Retina (tissue), 1 donor: ENCODE measurements around the gene MYO1D.

Experiments used
- DNase-seq: peaks from one replicate; pipeline ENCODE4 v3.0.0-alpha.2; 2016

The MYO1D gene

DNA sequence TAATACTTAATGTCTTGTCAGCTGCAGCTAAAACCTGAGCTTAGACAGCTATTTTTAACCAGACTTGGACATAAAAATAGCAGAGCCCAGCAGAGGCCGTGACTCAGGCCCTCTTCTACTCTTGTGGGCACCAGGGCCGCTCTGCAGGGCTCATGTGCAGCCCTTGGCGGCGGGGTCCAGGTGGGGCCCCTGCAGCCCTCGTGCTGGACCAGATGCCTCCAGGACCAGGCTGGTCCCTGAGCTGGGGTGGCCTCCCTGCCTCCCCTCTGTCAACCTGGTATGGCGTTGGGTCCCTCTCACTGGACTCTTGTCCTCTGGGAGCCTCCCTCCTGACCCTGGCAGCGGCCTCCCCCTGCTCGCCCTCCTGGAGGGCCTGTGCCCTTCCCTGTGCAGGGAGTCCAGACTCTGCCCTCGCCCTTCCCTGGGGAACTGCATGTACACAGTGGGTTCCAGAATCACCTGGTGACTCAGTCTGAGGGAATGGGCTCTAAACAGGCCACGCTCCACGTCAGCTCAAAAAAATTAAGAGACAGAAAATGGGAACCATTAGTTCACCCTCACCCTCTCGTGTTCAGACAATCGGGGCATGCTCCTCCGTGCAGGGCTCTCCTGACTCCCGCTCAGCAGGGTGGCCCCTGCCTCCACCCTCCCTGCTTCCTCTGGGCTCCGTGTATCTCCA is 380.4 kb downstream of the MYO1D start:
- no peak for DNase-seq

DNA sequence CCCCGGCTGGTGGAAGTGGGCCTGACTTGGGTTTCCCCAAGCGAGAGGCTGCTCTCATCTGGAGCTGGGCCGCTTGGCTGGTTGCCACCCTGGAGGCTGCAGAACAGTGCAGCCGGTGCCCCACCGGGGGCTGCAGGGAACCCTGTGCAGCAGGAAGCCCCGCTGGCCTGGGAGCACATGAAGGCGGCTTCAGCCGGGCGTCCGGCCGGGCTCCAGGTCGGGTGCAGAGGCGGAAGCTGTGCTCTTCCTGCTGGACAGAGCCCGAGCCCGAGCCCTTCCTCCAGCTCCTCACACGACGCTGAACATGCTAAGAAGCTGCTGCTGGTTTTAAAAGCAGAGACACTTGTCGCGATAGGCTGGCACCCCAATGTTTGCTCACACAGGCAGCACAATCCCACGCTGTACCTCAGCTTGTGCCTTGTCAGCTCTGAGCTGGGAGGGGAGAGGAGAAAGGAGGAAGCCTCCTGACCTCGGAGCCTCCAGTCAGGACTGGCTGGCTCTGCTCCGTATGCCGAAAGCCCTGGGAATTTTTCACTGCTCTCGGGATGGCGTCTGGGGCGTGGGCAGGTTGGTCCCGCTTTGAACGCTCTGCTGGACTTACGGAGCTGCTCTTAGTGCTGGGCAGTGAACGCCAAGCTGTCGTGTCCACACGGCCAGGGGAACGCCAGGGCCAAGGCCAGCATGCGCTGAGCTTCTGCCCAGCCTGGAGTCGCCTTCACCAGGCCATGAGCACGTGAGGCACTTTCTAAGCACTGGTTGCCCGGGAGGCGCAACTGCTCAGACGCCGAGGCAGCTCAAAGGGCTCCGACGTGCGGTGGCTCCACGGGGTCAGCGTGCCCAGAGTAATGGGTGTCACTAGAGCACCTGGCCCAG is 381.3 kb downstream of the MYO1D start:
- DNase-seq = no peak

DNA sequence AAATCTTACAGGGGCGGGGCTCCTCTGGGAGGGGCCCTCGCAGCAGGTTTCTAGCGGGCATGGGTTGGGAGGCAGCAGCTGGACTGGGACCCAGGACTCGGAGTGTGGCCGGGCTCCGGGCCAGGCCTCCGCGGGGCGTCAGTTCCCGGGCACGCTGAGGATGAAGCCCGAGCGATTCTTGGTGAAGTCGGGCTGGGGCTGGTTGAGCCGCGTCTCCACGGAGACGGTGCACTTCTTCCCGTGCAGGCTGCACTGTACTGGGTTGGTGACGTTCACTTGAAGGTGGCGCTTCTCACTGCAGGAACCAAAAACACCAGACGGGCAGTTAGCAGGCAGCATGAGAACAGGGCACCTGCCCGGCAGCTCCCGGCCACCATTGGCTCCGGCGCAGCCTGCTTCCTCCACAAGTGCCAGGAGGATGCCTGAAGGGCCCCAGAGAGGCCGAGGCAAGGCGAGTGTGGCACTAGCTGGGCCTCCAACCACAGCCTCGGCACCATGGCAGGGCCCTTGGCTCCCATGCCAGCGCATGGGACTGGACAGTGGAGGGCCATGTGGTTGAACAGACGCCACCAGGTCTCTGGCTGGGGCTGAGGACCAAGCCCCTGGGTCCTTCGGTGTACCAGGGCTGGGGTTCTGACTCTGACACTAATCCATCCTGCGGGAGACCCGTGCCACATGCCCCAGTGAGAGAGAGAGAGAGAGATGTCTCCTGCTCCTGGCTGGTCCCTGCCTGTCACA is 382.1 kb downstream of the MYO1D start:
- no peak for DNase-seq

DNA sequence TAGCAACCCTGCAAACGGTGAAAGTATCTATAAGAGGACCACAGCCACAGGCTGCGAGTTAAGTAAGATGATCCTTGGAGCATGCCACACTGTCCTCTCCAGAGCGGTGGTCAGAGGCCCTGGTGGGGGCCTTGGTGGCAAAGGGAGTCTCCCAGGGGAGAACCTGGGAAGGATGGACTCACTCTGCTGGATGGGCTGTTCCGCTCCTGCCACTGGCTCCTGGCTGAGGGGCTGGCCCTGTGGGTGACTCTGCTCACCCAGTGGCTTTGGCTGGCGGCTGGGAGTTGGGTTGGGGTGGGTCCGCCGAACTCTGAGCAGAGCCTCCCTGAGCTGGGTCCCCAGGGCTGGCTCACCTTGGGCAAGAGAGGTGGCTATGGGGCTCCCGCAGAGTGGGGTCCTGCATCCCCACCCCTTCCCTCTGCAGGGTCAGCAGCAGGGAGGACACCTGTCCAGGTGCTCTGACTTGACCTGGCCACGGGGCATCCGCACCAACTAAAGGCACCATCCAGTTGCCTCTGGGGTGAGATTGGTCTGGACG is 382.9 kb downstream of the MYO1D start:
- no peak for DNase-seq

DNA sequence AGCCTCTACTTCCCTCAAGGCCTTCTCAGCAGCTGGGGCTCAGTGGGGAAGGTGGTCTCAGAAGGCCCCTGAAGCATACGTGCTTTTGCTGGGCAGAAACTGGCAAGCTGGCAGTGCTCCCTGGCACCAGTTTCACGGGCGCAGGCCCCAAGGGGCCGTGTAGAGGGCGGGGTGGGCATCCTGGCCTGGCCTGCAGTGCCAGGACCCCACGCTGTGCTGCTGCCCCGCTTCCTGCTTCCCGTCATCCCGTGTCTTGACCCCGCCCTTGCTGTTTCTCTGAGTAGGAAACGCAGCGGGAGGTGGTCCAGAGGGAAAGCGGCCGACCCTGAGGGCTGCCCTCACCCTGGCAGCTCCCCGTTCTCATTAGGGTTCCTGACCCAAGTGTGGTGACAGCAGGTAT is 383.4 kb downstream of the MYO1D start:
- no peak for DNase-seq

DNA sequence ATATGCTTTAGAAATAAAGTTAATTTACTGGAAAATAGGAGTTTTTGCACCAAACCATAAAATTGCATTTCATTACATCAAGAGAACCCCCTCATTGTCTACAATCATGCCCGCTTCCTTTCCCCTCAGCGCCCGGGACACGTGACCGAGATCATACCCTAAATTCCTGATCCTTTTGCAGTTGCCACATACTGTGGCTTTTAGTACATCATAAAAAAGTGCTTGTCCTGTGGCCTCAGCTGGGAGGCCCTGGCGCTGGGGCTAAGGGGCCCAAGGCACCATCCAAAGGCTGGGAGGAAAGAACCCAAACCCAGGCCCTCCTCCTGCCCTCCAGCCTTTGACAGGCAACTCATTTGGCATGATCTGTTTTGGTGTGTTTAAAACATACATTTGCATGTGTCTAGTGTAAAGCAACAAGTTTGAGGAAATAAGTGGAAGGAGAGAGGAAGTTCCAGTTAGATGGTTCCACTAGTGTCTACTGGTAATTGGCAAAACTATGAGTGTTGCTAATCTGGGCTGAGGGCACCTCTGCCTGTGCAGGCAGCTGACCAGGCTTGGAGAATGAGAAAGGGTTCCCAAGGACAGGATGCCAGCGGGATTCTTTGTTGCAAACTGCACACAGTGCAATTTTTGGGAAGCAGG is 384.2 kb downstream of the MYO1D start:
- DNase-seq = no peak

DNA sequence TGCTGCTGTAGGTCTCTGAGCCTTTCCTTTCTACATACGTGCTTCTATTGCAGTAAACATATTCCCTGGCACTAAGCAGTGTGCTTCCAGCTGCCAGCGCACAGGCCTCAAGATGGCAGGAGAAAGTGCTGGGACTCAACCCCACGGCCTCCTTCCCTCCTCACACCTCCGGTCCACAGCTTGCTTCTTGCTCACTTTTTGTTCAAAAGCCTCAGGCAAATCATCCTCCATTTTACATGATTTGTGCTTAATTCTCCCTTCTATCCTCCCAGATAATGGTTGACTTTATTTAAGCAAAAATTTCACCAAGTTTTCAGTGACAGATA is 384.7 kb downstream of the MYO1D start:
- DNase-seq = no peak

DNA sequence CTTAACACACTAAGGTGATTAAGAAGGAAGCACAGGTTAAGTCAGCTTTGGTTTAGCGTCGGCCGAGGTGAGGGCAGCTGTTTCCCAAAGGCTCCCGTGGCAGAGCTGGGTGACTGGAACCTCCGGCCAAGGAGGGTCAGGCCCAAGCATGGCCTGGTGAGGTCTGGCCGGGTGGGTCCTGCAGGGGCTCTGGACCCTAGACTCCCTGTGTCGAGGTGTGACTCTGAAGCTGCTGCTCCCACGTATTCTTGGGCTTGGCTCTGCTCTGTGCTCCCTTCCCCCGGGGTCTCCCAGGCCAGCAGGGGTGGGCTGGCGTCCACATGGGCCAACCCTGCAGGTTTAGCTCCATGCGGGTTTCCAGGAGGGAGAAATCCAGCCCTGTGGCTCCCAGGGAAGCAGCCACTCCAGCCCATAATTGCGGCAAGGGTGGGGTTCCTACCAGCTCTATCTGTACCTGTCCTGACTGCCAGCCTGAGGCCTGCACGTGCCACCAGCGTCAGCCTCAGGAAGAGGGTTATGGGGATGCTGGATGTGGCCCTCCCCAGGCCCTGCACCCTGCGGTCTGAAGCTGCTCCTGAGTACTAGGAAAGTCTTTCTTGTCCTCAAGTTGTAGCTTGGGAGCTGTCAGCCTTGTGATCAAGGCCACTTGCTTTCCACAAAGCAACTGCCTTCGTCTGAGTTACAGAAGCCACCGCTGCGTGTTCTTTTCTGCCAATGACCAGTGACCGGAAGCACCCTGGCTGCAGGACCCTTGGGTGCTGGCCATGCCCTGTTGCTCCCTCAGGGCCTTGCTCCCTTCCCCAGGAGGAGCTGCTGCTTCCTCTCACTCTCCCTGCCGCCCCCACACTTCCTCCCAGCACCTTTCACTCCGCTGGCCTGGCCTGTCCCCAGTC is 385.3 kb downstream of the MYO1D start:
- DNase-seq = no peak

DNA sequence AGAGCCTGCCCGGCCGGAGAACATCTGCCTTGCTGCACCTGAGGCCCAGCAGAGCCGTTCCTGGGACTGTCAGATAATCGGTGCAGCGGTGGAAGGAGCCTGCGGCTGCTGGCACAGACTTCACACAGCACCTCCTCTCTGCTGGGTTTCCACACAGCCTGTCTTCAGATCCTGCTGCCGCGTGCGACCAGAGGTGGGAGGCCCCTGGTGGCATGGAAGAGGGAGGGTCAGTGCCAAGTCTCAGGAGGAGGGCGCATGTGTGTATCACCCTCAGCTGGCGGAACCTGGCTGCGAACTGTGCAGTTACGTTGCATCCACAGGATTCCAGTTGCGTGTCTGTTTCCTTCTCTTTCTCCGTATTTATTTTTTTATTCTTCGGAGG is 386.8 kb downstream of the MYO1D start:
- DNase-seq = peak; percentile 49

DNA sequence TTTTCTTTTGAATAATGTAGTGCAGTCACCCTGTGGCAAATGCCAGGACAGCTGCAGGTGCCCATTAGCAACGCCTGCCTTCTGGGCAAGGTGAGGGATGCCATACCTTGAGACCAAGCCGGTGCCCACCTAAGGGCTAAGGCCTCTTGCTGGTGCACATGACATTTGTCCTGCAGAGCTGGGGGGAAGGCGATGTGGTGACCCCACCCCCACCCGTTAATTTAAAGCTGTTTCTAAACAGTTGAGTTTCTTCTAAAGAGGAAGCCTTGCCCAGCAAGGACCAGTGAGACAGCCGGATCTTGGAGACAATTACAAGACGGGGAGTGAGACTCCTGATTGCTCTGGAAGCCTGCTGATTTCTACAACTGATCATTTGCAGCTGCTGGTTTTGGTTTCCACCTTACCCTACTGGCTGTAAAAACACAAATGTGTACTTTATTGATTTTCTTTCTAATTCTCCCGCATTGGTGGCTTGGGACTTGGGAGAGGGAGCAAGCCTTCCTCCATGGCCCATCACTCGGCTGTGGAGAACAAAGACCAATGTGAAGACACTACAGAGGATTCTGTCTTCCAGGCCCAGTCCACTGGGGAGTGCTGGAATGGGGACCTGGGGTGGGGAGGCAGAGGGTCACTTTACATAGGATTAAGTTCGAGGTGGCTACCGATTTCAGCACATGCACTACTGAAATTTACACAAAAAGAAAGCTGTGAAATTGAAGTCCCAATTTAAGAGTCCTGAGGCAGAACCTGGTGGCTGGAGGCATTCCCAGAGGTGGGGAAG is 387.4 kb downstream of the MYO1D start:
- DNase-seq = no peak

DNA sequence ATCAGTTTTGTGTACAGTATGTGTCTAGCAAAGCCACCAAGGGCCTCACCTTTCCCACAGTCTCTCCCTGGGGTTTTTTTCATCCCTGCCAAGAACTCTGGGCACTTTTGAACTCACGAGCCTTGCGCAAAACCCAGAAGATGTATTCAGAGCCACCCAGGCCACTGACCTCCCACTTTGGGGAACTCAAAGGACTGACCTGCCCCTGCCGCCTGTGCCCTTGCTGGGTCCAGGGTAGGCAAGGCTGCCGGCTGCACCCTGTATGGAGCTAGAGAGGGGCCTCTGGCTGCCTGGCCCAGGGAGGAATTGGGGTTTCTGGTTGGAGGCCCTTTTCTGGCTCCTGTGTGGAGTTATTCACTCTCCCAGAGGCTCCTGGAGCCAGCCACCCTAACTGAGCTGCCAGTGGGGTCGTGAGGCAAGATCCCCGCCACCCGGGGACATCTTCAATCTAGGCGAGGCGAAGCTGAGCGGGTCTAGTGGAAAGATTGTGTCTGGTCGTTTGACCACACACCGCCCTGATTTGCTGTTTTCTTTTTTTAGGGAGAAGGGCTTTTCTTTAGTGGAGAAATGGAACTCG is 388.2 kb downstream of the MYO1D start:
- DNase-seq = no peak

DNA sequence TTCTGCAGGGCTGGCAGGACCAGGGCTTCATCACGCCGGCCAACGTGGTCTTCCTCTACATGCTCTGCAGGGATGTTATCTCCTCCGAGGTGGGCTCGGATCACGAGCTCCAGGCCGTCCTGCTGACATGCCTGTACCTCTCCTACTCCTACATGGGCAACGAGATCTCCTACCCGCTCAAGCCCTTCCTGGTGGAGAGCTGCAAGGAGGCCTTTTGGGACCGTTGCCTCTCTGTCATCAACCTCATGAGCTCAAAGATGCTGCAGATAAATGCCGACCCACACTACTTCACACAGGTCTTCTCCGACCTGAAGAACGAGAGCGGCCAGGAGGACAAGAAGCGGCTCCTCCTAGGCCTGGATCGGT is 388.8 kb downstream of the MYO1D start:
- DNase-seq = no peak

DNA sequence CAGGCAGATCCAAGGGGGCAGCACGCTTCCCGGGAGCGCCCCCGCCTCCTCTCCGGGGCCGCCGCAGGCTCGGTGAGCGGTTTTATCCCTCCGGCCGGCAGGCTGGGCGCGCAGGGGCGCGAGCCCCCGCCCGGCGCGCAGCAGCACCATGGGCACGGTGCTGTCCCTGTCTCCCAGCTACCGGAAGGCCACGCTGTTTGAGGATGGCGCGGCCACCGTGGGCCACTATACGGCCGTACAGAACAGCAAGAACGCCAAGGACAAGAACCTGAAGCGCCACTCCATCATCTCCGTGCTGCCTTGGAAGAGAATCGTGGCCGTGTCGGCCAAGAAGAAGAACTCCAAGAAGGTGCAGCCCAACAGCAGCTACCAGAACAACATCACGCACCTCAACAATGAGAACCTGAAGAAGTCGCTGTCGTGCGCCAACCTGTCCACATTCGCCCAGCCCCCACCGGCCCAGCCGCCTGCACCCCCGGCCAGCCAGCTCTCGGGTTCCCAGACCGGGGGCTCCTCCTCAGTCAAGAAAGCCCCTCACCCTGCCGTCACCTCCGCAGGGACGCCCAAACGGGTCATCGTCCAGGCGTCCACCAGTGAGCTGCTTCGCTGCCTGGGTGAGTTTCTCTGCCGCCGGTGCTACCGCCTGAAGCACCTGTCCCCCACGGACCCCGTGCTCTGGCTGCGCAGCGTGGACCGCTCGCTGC is 389.3 kb downstream of the MYO1D start:
- peak; percentile 75 for DNase-seq

DNA sequence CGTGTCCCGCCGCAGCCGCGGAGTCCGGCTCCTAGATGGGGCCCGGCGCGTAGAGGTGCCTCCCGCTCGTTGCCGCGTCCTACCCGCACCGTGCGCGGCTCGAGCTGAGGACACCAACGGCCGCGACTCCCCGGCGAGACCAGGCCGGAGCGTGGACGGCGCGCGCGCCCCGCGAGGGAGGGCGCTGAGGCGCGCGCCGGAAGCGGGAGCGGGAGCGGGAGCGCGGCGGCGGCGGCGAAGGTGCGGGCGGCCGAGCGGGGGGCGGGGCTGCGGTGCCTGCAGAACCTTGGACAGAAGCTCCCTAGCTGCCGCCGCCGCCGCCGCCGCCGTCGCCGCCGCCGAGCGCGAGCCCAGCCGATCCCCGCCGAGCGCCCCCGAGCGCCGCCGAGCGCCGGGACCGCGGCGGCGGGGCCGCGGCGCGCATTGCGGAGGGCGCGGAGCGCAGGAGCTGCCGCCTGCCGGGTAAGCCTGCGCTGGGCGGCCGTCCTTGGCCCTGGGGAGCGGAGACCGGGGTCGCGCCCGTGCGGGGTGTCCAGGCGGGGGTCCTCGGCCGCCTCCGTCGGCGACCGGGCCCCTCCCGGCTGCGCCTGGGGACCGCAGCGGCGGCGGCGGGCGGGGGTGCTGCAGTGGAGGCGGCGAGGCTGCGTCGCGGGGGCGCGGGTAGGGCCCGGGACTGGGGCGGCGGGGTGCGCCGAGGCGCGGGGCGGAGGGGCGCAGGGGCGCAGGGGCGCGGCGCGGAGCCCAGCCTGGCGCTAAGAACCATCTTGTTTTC is 390.0 kb downstream of the MYO1D start, which contains the start of gene CDK5R1:
TSS of gene CDK5R1 (plus strand) at position 293 of the 772 bp plus-strand sequence. CDS start 628 bp downstream, outside the sequence.
- DNase-seq = peak; percentile 66

DNA sequence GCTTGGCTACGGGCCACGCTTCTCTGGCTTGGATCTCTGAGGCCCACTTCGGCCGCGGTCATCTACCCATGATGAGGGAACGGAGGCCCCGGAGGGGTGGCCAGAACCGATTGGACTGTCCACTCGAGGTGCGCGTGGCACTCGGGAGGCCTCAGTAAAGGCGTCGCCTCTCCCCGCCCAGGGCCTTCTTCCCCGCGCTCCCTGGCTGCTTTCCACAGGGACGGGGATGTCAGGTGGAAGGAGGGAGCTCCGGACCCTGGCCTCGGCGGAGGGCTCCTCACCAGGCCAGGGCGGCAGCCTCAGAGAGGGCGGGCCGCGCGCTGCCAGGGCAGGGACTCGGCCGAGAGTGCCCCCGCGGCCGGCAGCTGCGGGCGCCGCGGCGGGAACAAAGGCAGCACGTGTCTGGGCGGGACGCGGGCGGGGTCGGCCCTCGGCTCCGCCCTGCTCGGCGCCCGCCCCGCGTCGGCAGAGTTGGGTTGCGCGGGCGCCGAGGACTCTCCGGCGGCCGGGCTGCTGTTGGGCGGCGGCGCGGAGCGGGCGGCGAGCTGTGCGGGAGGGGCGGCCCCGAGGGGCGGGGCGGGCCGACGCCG is 390.7 kb downstream of the MYO1D start:
- DNase-seq = peak; percentile 91

DNA sequence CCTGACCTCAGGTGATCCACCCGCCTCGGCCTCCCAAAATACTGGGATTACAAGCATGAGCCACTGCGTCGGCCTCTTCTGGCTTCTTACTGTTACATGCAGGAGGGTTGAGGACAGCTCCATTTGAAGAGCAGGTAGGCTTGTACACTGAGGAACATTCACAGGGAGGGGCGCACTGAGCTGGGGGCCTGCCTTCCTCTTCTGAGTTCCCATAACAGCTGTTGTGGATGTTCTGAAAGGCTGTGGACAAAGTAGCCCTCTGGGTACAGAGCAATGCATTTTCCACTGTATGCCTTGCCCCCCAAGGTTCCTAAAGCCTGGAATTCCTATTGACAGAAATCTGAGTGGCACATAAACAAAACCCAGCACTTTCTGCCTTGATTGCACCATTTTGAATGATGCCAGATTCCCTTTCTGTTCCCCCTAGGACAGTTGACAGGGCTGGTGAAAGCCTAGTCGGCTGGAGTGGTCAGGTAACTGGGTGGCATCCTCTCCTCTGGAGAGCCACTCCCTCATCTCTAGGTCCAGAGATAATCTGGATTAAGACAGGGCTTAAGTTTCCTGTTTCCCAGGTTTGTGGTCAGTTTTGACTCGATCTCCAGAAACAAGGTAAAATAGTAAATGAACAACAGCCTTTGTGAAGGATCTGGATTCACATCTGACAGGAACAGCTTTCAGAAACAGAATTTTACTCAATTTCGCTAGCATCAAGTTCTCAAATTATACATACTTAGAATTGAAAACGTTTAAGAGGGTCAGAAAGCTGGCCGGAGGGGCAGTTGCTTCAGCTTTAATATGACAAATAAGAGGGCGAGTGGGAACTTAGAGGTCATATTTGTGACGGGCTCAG is 391.4 kb downstream of the MYO1D start:
- DNase-seq = peak; percentile 11

DNA sequence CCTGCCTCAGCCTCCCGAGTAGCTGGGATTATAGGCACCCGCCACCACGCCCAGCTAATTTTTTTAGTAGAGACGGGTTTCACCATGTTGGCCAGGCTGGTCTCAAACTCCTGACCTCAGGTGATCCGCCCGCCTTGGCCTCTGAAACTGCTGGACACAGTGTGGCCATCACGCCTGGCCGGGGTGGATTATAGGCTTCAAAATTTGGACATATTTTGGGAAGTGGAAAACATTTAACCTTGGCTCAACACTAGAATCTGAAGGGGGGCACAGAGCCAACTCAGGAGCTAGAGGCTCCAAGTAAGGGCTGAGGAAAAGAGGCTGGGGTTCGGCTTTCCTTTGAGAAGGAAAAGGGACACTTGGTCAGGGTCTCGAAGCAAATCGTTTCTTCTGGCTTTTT is 392.3 kb downstream of the MYO1D start:
- DNase-seq = no peak

DNA sequence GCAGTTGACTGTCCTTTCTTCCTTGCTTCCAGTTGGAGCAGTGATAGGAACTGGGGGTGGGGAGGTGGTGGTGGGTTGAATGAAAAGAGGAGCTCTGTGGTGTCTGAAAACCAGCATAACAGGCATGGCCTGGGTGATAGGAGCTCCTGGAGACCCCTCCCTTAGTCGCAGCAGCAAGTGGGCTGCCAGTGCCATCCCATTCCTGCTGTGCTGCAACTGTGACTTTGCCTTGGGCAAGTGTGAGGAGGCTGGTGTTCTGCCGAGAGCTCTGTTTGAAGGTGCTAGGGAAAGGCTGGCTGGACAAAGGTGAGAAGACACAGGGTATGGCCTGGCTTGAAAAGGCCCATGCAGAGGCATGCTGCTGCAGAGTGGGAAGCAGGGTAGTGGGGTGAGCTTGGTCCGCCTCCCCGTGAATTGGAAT is 392.9 kb downstream of the MYO1D start:
- DNase-seq = no peak
